HG02571 (cell line): ENCODE data around the gene BOK.

Experiments used
- ATAC-seq: cut with Tn5 transposase; IDR thresholded peaks from one replicate; pipeline ENCODE4 v1.9.1; 2021; ENCODE audit warnings: mild to moderate bottlenecking, moderate library complexity; ENCODE audit not compliant: unreplicated experiment

The BOK gene

DNA sequence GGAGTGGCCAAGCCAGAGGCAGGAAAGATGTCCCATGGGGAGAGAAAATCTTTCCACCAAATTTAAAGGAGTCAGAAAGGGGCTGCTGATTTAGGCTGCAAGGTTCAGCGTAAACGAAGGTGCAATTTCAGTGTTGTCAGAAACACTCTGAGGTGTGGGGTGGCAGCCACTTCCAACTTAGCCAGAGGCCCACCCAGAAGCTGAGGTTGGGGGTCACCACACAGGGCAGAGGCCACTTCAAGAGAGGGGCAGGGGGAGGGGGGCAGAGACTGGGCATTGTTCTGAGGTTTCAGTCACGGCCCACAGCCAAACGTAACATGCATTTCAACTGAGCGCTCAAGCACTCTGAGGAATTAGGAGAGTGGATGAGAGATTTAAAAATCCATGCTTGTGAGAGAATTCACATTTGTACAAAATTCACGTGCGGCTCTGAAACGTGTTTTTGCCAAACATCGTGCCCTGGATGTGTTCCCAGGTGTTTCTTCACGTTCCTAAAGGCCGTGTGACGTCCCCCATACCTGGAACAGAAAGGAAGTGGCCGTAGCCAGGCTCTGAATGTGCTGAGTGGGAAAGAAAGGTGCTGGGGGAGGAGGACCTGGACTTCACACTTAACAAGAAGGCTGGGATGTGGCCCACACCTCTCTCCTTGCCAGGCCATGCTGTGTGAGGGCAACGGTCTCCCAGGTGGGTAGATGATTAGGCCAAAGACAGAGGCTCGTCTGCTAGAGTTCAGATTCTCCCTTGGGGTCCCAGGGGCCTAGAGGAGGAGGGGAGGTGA, 19.5 kb upstream of the BOK start:
- no peak for ATAC-seq

DNA sequence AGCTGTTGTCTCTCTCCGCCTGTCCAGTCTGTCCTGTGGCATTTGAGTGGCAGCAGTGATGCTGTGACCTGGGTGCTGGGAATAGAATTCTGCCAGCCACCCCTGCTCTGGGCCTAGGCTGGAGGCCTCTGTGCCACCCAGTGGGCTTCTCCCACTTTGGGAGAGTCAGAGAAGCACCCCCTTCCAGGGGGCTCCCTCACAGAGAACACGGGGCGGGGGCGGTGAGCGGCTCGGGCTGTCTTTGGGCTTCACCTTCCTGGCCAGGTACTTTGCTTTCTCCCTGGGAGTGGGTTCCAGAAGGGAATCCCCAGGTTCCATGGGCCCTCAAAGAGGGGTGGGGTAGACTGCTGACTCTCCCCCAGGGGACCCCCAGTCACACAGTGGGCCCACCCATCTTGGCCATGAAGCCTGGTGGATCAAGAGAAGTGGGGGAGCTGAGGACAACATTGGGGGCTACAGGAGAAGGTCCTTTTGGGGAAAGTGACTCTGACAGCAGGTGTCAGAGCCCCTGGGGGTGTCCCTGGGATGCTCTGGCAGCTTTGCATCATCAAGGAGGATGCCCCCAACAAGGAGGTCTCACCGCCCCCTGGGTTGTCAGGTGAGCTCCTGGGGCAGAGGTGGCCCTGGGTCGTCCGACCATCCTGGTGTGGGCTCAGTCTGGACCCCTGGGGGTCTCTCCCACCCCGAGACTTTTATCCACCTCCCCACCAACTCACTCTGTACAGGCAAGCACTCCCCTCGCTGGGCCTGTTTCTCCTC, 18.8 kb upstream of the BOK start:
- ATAC-seq = no peak

GRCh38 chr2:241540401-241540770, 18.2 kb upstream of the BOK start:
- no peak for ATAC-seq

GRCh38 chr2:241540771-241541561, 17.6 kb upstream of the BOK start:
- ATAC-seq = no peak

DNA sequence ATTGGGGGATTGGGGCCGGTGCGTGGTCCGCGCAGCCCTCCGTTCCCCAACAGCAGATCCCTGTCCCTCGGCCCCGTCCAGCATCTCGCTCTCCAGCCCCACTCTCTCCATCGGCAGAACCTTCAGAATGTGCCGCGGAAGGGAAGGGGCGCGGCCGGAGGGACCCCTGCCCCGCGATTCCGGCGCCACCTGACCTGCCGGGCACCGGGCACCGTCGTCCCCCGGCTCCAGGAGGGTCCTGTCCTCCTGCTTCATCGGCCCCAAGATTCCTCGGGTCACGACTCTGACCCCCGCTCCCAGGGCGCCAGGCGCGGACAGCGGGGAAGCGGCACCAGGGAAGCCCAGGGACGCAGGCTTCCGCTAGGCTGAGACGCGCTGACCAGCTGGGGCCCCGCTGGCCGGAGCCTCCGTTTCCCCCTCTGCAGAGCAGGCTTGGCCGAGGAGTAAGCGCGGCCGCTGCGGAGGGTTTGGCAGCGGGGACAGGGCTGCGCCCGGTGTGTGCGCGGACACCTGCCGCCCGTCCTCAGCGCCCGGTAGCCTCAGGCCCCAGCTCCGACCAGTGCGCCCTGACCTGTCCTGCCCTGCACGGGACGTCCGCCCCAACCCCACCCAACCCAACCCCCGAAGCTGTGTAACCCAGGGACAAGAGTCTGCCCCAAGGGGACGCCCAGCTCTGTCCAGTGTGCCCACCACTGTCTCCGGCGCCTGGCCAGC, 16.8 kb upstream of the BOK start:
- ATAC-seq = no peak

DNA sequence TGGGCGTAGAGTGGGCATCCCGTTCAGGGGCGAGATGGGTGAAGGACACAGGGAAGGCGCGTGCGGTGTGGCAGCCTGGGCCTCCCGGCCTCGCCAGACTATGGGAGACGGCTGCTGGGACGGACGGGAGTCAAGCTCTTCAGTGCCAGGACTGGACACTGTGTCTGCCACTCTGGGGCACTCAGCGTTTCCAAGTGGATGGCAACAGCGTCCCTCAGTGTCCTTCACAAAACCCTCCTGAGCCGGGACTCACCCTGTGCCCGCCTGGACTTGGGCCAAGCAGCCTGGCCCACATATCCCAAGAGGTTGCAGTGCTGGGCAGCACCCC, 16.3 kb upstream of the BOK start:
- ATAC-seq = no peak

- no peak for ATAC-seq
Observed at GRCh38 chr2:241545106-241545505, 13.4 kb upstream of the BOK start.

DNA sequence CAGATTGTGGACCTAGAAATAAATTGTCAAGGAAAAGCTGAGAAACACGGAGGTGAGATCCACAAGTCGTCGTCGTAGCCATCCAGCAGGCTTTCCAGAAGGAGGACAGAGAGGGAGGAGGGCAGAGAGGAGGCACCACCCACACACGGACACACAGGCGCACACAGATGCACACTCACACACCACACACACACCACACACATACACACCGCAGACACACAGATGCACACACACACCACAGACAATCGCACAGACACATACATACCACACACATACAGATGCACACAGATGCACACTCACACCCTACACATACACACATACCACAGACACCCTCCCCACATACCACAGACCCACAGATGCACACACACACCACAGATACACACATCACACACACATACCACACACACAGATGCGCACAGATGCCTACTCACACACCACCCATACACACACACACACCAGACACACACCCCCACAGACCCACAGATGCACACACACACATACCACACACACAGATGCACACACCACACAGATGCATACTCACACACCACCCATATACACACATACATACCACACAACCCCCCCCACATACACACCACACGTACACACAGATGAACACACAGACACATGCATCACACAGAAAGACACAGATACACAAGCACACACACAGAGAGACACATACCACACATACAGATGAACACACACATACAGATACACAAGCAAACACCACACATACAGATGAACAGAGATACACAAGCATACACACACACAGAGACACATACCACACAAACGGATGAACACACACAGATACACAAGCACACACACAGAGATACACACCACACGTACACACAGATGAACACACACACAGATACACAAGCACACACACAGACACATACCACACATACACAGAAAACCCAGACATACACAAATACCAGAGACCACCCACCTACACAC, 12.7 kb upstream of the BOK start:
- ATAC-seq = no peak

DNA sequence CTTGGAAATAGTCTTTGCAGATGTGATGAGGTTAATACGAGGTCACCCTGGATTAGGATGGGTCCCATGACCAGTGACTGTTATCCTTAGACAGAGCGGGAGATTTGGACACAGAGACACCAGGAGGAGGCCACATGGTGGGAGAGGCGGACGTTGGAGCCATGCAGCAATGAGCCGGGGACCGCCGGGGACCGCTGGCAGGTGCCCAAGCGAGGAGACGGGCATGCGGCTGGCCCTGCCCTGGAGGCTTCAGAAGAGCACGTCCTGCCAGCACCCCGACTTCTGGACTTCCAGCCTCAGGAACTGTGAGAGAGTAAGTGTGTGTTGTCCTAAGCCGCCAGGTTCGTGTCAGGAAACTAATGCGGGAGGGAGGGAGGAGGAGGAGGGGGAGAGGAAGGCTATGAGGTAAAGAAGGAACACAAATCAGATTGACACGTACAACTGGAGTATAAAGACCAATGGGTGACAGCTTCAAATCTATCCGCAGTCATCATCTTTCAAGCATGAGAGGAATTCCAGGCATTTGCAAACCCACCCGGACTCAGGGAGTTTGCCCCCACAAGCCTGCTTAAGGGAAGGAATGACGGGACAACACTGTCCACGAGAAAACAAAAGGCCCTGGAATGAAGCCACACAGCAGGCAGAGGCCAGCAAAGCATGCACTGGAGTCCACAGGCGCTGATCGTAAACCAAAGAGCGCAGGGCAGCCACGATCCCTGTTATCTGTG, 11.6 kb upstream of the BOK start:
- ATAC-seq = no peak

DNA sequence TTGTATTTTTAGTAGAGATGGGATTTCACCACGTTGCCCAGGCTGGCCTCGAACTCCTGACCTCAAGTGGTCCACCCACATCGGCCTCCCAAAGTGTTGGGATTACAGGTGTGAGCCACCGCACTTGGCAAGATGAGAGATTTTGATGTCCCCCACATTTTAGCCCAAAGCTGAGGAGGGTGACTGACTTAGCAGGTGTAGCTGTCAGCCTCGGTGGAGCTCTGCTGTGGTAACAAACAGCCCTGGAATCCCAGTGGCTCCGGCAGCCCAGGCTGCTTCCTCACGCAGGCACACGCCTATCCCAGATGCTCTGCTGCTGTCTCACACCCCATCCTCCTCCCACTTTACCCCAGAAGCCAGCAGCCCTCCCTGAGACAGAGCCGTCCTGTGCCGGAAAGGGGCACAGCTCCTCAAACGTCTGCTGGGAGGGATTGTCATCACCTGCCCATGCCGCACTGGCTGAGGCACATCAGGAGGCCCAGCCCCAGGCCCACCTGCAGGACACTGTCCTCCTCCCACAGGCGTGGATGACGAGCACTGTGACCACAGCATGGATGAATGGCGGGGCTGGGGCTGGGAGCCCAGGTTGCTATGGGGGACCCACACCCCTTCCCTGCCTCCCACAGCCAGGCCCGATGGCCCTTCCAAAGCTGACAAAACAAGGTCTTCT, 10.6 kb upstream of the BOK start:
- no peak for ATAC-seq

GRCh38 chr2:241548451-241548835, 10.1 kb upstream of the BOK start:
- ATAC-seq = no peak

GRCh38 chr2:241550616-241551580, 7.6 kb upstream of the BOK start:
- ATAC-seq = no peak

DNA sequence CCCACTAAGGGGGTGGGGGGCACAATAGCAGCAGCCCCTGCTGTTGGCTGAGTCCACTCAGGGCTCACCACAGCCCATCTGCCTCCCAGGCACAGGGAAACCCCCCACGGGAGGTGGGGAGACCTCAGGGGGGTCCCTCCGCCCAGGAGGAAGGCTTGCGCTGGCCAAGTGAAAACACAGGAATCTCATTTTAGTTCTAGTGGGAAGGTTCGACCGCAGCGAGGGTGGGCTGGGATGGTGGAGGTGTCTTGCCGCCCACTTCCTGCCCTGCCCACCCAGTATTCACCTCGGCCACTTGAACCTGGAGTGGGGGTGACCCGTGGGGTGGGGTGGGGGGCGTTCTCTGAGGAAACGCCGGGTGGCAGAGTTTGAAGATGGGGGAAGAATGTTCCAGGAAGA, 6.9 kb upstream of the BOK start:
- ATAC-seq = no peak

- no peak for ATAC-seq
Observed at GRCh38 chr2:241551998-241552737, 6.4 kb upstream of the BOK start.

DNA sequence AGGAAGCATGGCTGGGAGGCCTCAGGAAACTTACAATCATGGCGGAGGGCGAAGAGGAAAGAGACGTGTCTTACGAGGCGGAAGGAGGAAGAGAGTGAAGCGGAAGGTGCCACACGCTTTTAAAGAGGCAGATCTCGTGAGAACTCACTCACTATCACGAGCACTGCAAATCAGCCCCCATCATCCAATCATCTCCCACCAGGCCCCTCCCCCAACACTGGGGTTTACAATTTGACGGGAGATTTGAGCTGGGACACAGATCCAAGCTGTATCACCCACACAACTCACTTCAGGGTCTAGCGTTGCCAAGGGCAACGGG, 5.1 kb upstream of the BOK start:
- no peak for ATAC-seq

DNA sequence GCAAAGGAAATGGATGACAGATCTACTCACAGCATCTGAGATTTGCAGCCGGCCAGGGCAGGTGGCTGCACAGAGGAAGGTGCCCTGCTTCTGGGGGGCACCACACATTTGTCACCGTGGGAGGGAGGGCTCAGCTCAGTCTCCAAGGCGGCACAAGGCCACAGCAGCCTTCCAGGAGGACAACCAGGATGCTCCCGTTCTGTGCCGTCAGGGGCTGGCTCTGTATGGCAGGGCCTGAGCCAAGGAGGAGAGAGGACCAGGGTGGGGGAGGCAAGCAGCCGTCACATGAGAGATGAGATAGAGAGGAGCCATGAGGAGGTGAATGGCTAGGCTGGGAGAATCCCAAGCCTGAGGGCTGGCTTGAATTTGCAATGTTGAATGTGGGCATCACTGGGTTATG, 4.6 kb upstream of the BOK start:
- ATAC-seq = no peak

GRCh38 chr2:241554610-241555322, 3.8 kb upstream of the BOK start:
- no peak for ATAC-seq
